GM12872 (cell line): ENCODE data around the gene FMO2.

Experiments used
- TF ChIP-seq, protein P1 (sequence below): IDR thresholded peaks from 3 replicates; pipeline ENCODE4 v1.5.1; 2011; ENCODE audit warnings: low read depth, mild to moderate bottlenecking, low read length, moderate library complexity; ENCODE audit not compliant: insufficient read depth

Gene FMO2

DNA sequence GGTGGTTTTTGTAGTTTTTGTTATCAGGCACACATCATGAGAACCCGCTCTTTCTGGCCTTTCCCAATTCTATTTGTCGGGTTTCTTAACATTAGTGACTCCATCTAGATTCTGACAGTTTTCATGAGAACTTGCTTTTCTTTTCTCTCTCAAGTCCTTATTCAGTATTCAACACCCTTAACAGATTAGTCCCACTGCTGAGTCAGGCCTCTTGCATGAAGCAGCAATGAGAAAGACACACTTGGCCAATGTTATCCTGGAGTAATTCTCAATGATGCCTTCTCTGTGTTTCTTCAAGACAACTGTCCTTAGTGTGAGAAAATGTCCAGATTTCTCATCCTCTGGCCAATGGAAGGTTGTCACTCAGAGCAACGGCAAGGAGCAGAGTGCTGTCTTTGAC, 11.3 kb downstream of the FMO2 start:
- TF ChIP-seq, protein P1, sequence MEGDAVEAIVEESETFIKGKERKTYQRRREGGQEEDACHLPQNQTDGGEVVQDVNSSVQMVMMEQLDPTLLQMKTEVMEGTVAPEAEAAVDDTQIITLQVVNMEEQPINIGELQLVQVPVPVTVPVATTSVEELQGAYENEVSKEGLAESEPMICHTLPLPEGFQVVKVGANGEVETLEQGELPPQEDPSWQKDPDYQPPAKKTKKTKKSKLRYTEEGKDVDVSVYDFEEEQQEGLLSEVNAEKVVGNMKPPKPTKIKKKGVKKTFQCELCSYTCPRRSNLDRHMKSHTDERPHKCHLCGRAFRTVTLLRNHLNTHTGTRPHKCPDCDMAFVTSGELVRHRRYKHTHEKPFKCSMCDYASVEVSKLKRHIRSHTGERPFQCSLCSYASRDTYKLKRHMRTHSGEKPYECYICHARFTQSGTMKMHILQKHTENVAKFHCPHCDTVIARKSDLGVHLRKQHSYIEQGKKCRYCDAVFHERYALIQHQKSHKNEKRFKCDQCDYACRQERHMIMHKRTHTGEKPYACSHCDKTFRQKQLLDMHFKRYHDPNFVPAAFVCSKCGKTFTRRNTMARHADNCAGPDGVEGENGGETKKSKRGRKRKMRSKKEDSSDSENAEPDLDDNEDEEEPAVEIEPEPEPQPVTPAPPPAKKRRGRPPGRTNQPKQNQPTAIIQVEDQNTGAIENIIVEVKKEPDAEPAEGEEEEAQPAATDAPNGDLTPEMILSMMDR: no peak

DNA sequence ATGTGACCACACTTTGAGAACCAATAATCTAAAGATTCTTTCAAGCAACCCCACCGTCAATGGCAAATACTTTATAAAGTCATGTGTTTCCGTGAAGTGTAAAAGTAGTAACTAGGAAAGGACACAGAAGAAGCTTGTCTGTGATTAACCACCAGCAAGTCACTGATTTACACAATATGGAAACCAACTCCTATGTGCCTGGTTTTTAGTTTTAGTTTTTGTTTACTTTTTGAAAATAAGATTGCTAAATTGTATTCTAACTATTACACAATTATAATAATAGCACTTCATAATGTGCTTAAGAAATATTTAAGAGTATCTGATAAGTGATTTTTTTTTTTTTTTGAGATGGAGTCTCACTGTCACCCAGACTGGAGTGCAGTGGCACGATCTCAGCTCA, 13.0 kb downstream of the FMO2 start:
- TF ChIP-seq, protein P1: no peak

DNA sequence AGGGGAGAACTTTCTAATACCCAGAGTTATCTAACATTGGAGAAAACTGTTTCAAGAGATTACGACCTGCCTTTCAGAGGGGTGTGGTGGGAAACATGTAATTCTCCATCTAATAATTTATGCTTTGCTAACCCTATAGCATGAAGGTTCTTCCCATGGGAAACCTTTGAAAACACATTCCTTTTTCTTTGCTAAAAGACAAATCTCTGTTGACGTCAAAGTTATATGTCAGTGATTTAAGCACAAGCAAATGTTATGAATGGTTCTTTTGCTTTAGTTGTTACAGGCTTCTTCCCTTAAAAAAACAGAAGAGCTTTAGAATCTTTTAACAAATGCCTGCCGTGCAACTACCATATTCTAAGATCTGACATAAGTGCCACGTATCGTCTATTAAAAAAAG, 19.2 kb downstream of the FMO2 start:
- TF ChIP-seq, protein P1: no peak

DNA sequence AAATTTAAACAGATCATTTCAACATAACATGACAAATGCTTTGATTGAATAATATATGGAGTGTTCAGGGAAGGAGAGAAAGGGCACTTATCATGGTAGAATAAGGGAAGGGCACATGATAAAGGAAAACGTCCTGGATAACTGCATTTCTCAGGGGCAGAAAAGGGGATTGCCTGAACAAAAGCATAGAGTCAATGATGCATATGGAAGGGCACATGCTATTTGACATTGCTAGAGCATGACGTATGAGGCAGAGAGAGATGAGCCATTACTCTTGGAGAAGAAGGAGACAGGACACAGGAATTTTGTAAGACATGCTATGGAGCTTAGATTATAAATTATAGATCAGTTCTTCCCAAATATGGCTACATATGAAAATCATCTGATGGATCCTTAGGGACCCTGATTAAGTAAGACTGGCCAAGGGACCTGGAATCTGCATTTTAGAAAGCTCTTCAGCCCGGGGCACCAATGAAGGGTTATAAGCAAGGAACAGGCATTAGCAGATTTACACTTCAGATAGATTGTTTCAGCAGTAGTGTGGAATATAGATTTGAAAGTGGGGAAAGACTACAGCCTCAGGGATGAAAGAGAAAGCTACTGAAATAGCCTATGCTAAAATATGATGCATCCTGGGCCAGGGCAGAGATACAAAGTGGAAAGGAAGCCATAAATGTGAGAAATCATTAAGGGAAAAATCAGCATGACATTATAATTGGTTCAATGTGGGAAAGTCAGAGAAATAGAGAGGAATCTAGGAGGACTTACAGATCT, 21.3 kb downstream of the FMO2 start:
- TF ChIP-seq, protein P1: no peak

DNA sequence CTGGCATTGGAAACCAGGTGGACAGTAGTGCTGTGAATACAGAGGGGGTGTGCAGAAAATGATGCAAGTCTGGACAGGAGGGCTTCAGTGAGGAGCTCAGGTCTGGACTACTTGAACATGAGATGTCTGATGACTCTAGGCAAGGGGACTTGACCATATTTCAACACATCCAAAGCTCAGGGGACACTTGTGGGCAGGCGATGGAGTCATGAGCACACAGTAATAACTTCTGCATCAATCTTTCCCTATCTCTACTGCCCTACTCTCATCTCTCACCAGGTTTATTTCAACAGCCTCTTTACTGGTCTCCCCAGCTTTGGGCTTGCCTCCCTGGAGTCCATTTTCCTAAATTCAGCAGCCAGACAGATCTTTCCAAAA, 21.9 kb downstream of the FMO2 start:
- TF ChIP-seq, protein P1: no peak

DNA sequence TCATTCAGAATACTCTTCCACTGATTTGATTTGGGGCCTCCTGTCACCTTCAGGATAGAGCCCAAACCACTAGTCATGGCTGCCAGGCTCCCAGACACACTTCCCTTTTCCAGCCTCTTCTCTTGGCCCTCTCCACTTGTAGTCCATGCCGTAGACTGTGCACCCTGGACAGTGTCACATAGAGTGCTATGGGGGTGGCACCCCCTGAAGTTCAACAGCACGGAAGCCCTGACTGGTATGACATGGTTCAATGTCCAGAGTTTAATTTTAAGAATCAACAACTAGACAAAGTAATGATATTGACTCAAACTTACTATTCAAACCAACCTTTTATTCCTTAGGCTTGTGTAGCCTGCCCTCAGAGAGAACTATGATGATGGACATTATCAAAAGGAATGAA, 22.3 kb downstream of the FMO2 start:
- TF ChIP-seq, protein P1: no peak

DNA sequence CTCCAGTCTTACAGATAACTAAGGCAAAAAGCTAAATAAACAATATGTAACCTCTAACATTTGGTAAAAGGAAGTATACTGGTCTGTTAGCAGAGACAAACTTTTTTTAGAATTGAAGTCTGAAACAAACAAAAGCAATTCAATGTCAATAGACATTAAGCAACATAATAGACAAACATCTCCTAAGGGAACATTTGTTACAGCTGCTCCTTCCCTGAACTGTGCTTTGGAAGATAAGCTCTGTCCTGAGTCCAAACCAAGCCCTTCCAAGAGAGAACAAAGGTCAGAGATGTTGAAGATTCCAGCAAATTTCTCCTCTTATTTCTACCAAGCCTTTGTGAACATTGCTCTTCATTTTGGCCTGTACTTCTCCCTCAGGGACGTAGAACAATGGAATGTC, 25.3 kb downstream of the FMO2 start:
- TF ChIP-seq, protein P1: no peak
